ENCODE results near the gene FOXK1. TPM values are rescaled to one million over a fixed set of nuclear protein-coding genes. Genes with fewer than 3 reads are reported as not detected.
A peak's percentile ranks its signal among the peaks of the same experiment; 100 is the strongest.

FOXK1 gene
- polyA plus RNA-seq, 3 donors = 0.33 to 16.8 (median 0.76) TPM

- Histone ChIP-seq H3K79me2 (ENCODE audit: insufficient read depth, low read length) (peaks cover 71% of the 10 kb centered on the region), H3K4me3 (replicated peaks in 1 of 3; ENCODE audit: low read depth in 2 of 3, low read length in 3 of 3) (no peak overlapping the region), H3K27me3 (ENCODE audit: control insufficient read depth in 2 of 2, insufficient read depth in 2 of 2, low read length in 2 of 2) (no peaks in the 10 kb centered on the region), H3K27ac (ENCODE audit: low read depth in 1 of 2, low read length in 2 of 2) (peak overlapping the region in 1 of 2 donors; percentile 20), H3K4me2 (replicated peaks; ENCODE audit: extremely low read depth, low read length, poor library complexity, severe bottlenecking) (no peak overlapping the region), H3K36me3 (replicated peaks in 1 of 2; ENCODE audit: control insufficient read depth in 1 of 2, insufficient read depth in 2 of 2, low read length in 2 of 2) (peaks cover 21 to 28% of the 10 kb centered on the region in 2 donors), H3K4me1 (ENCODE audit: control insufficient read depth in 1 of 2, insufficient read depth in 2 of 2, low read length in 2 of 2) (peaks cover 43 to 49% of the 10 kb centered on the region in 2 donors), H4K20me1 (ENCODE audit: insufficient read depth, low read length) (peaks cover 17% of the 10 kb centered on the region), H3K9me3 (replicated peaks in 1 of 2; ENCODE audit: control insufficient read depth in 1 of 2, insufficient read depth in 1 of 2, low read length in 2 of 2) (no peaks in the 10 kb centered on the region), H3K9ac (ENCODE audit: insufficient read depth, low read length, poor library complexity, severe bottlenecking) (no peak overlapping the region), H2AFZ (ENCODE audit: insufficient read depth, low read depth, low read length, poor library complexity, severe bottlenecking) (no peak overlapping the region)
- 95% methylated on average over 10 of the region's 10 CpGs for WGBS (ENCODE audit: insufficient coverage)
- Mint-ChIP-seq H3K4me3 (no peak overlapping the region), H3K27ac (peak overlapping the region in 2 of 7 donors; percentile 40 to 51), H3K9me3 (peaks cover 0 to 3% (median 0%) of the 10 kb centered on the region in 7 donors), H3K4me1 (peaks cover 54% of the 10 kb centered on the region), H3K36me3 (peaks cover 31 to 54% of the 10 kb centered on the region in 2 donors), H3K27me3 (ENCODE audit: low read depth in 3 of 3) (peaks cover 0 to 2% (median 0%) of the 10 kb centered on the region in 3 donors)
- intact Hi-C loops (cut with micrococcal nuclease) = no loop called here
- no peak for TF ChIP-seq CTCF (IDR thresholded peaks at IDR 0.05)
- DNase-seq = no peak
Observed at GRCh38 chr7:4742852-4743251, 60.8 kb downstream of the FOXK1 start.

GRCh38 chr7:4744391-4745264 is 62.5 kb downstream of the FOXK1 start:
- peaks cover 0 to 2% (median 0%) of the 10 kb centered on the region in 3 donors for H3K27me3 Mint-ChIP-seq (ENCODE audit: low read depth in 3 of 3)
- H3K4me1 ChIP-seq (ENCODE audit: control insufficient read depth in 1 of 2, insufficient read depth in 2 of 2, low read length in 2 of 2) = peaks cover 40 to 43% of the 10 kb centered on the region in 2 donors
- no peak for TF ChIP-seq CTCF (IDR thresholded peaks at IDR 0.05)
- peak overlapping the region; percentile 75 for H3K4me2 ChIP-seq (replicated peaks; ENCODE audit: extremely low read depth, low read length, poor library complexity, severe bottlenecking)
- peak; percentile 41 to 58 (median 50) for DNase-seq
- no peaks in the 10 kb centered on the region for H3K9me3 ChIP-seq (replicated peaks in 1 of 2; ENCODE audit: control insufficient read depth in 1 of 2, insufficient read depth in 1 of 2, low read length in 2 of 2)
- H3K27ac ChIP-seq (ENCODE audit: low read depth in 1 of 2, low read length in 2 of 2) = peak overlapping the region; percentile 77 to 95
- H3K4me1 Mint-ChIP-seq = peaks cover 44% of the 10 kb centered on the region
- no peaks in the 10 kb centered on the region for H3K27me3 ChIP-seq (ENCODE audit: control insufficient read depth in 2 of 2, insufficient read depth in 2 of 2, low read length in 2 of 2)
- H4K20me1 ChIP-seq (ENCODE audit: insufficient read depth, low read length) = peaks cover 11% of the 10 kb centered on the region
- peaks cover 21 to 43% of the 10 kb centered on the region in 2 donors for H3K36me3 ChIP-seq (replicated peaks in 1 of 2; ENCODE audit: control insufficient read depth in 1 of 2, insufficient read depth in 2 of 2, low read length in 2 of 2)
- H2AFZ ChIP-seq (ENCODE audit: insufficient read depth, low read depth, low read length, poor library complexity, severe bottlenecking) = peak overlapping the region; percentile 50
- peak overlapping the region; percentile 40 to 77 (median 62) for H3K4me3 ChIP-seq (replicated peaks in 1 of 3; ENCODE audit: low read depth in 2 of 3, low read length in 3 of 3)
- intact Hi-C loops (cut with micrococcal nuclease) = loop anchor here in 1 of 2 donors (2.0 to 5.0 kb wide), 3 partner anchors 18 to 62 kb away; partner anchors contain the start of gene FOXK1
- peaks cover 0 to 3% (median 0%) of the 10 kb centered on the region in 7 donors for H3K9me3 Mint-ChIP-seq
- peak overlapping the region; percentile 60 for H3K9ac ChIP-seq (ENCODE audit: insufficient read depth, low read length, poor library complexity, severe bottlenecking)
- 21% methylated on average over 25 of the region's 31 CpGs for WGBS (ENCODE audit: insufficient coverage)
- peak overlapping the region; percentile 76 to 88 for H3K4me3 Mint-ChIP-seq
- H3K79me2 ChIP-seq (ENCODE audit: insufficient read depth, low read length) = peaks cover 73% of the 10 kb centered on the region
- H3K36me3 Mint-ChIP-seq = peaks cover 37 to 66% of the 10 kb centered on the region in 2 donors
- peak overlapping the region; percentile 93 to 97 (median 97) for H3K27ac Mint-ChIP-seq
